ENCODE data around the gene LNPK. TPM values are rescaled to one million over a fixed set of nuclear protein-coding genes. Genes with fewer than 3 reads are reported as not detected.
"Not testable (repeated sequence)": the region's sequence is repeated elsewhere in the genome, so short reads cannot be mapped to it uniquely, and the experiment has no call there.

The LNPK gene
- polyA plus RNA-seq, 3 donors from 2014 or later: 13.7 to 21.3 (median 18.0) TPM

- Mint-ChIP-seq H3K27me3 (ENCODE audit: low read depth in 3 of 3) (peaks cover 4 to 7% (median 4%) of the 10 kb centered on the region in 3 donors), H3K9me3 (peaks cover 0 to 6% (median 0%) of the 10 kb centered on the region in 6 donors), H3K4me1 (no peaks in the 10 kb centered on the region), H3K27ac (no peak overlapping the region), H3K4me3 (no peak overlapping the region), H3K36me3 (no peaks in the 10 kb centered on the region)
- no peak for DNase-seq
Measured at GRCh38 chr2:175914846-175915245, 87.2 kb downstream of the LNPK start.

GRCh38 chr2:175913849-175914743 lies 88.0 kb downstream of the LNPK start:
- H3K4me1 Mint-ChIP-seq; DNase-seq; H3K4me3 Mint-ChIP-seq; H3K9me3 Mint-ChIP-seq; H3K36me3 Mint-ChIP-seq; H3K27ac Mint-ChIP-seq; H3K27me3 Mint-ChIP-seq (ENCODE audit: low read depth in 3 of 3): not testable (repeated sequence)

GRCh38 chr2:175913267-175913666 lies 88.8 kb downstream of the LNPK start:
- not testable (repeated sequence) for H3K27me3 Mint-ChIP-seq (ENCODE audit: low read depth in 3 of 3); H3K4me3 Mint-ChIP-seq; DNase-seq; H3K36me3 Mint-ChIP-seq; H3K27ac Mint-ChIP-seq; H3K4me1 Mint-ChIP-seq; H3K9me3 Mint-ChIP-seq

GRCh38 chr2:175904035-175904434 lies 98.0 kb downstream of the LNPK start:
- Mint-ChIP-seq H3K27ac (no peak overlapping the region), H3K4me3 (no peak overlapping the region), H3K9me3 (peaks cover 0 to 3% (median 0%) of the 10 kb centered on the region in 6 donors), H3K36me3 (peaks cover 0 to 4% (median 0%) of the 10 kb centered on the region in 3 donors), H3K4me1 (no peaks in the 10 kb centered on the region), H3K27me3 (ENCODE audit: low read depth in 3 of 3) (peaks cover 2 to 9% (median 4%) of the 10 kb centered on the region in 3 donors)
- no peak for DNase-seq

GRCh38 chr2:175903384-175903936 lies 98.6 kb downstream of the LNPK start:
- no peaks in the 10 kb centered on the region for H3K4me1 Mint-ChIP-seq
- no peak for DNase-seq
- peaks cover 1 to 9% (median 4%) of the 10 kb centered on the region in 3 donors for H3K27me3 Mint-ChIP-seq (ENCODE audit: low read depth in 3 of 3)
- H3K36me3 Mint-ChIP-seq: peaks cover 0 to 4% (median 0%) of the 10 kb centered on the region in 3 donors
- no peak overlapping the region for H3K27ac Mint-ChIP-seq
- no peak overlapping the region for H3K4me3 Mint-ChIP-seq
- peaks cover 0 to 3% (median 0%) of the 10 kb centered on the region in 6 donors for H3K9me3 Mint-ChIP-seq

- not testable (repeated sequence) for H3K4me3 Mint-ChIP-seq, DNase-seq, H3K4me1 Mint-ChIP-seq, H3K27ac Mint-ChIP-seq, H3K9me3 Mint-ChIP-seq, H3K36me3 Mint-ChIP-seq
- H3K27me3 Mint-ChIP-seq (ENCODE audit: low read depth in 3 of 3): peaks cover 0 to 13% (median 8%) of the 10 kb centered on the region in 3 donors
Measured at GRCh38 chr2:175895957-175896356, 106.1 kb downstream of the LNPK start.

- DNase-seq: no peak
- peaks cover 3 to 15% (median 9%) of the 10 kb centered on the region in 3 donors for H3K27me3 Mint-ChIP-seq (ENCODE audit: low read depth in 3 of 3)
- no peak overlapping the region for H3K4me3 Mint-ChIP-seq
- H3K27ac Mint-ChIP-seq: no peak overlapping the region
- H3K9me3 Mint-ChIP-seq: peaks cover 0 to 2% (median 0%) of the 10 kb centered on the region in 6 donors
- H3K4me1 Mint-ChIP-seq: no peaks in the 10 kb centered on the region
- H3K36me3 Mint-ChIP-seq: no peaks in the 10 kb centered on the region
Measured at GRCh38 chr2:175892046-175892445, 110.0 kb downstream of the LNPK start.

GRCh38 chr2:175890636-175891242 lies 111.3 kb downstream of the LNPK start:
- DNase-seq: no peak
- Mint-ChIP-seq H3K36me3 (no peaks in the 10 kb centered on the region), H3K27me3 (ENCODE audit: low read depth in 3 of 3) (peaks cover 3 to 15% (median 8%) of the 10 kb centered on the region in 3 donors), H3K4me3 (no peak overlapping the region), H3K9me3 (peaks cover 0 to 2% (median 0%) of the 10 kb centered on the region in 6 donors), H3K27ac (no peak overlapping the region), H3K4me1 (no peaks in the 10 kb centered on the region)

- H3K36me3 Mint-ChIP-seq: no peaks in the 10 kb centered on the region
- H3K27me3 Mint-ChIP-seq (ENCODE audit: low read depth in 3 of 3): peaks cover 3 to 15% (median 8%) of the 10 kb centered on the region in 3 donors
- no peaks in the 10 kb centered on the region for H3K4me1 Mint-ChIP-seq
- no peak overlapping the region for H3K27ac Mint-ChIP-seq
- peaks cover 0 to 2% (median 0%) of the 10 kb centered on the region in 6 donors for H3K9me3 Mint-ChIP-seq
- DNase-seq: no peak
- no peak overlapping the region for H3K4me3 Mint-ChIP-seq
Measured at GRCh38 chr2:175889701-175890302, 112.3 kb downstream of the LNPK start.

GRCh38 chr2:175887776-175888175 lies 114.3 kb downstream of the LNPK start:
- no peaks in the 10 kb centered on the region for H3K36me3 Mint-ChIP-seq
- no peak for DNase-seq
- H3K4me3 Mint-ChIP-seq: no peak overlapping the region

GRCh38 chr2:175884697-175885393 lies 117.2 kb downstream of the LNPK start:
- peaks cover 3 to 10% (median 5%) of the 10 kb centered on the region in 3 donors for H3K27me3 Mint-ChIP-seq (ENCODE audit: low read depth in 3 of 3)
- H3K9me3 Mint-ChIP-seq: no peaks in the 10 kb centered on the region
- no peak overlapping the region for H3K27ac Mint-ChIP-seq
- H3K4me3 Mint-ChIP-seq: no peak overlapping the region
- no peaks in the 10 kb centered on the region for H3K36me3 Mint-ChIP-seq
- no peaks in the 10 kb centered on the region for H3K4me1 Mint-ChIP-seq
- DNase-seq: no peak

More at GRCh38 chr2:175887776-175888175, 114.3 kb downstream of the LNPK start:
- H3K9me3 Mint-ChIP-seq: peaks cover 0 to under 1% (median 0%) of the 10 kb centered on the region in 6 donors
- no peak overlapping the region for H3K27ac Mint-ChIP-seq
- H3K27me3 Mint-ChIP-seq (ENCODE audit: low read depth in 3 of 3): peaks cover 5 to 11% (median 5%) of the 10 kb centered on the region in 3 donors
- no peaks in the 10 kb centered on the region for H3K4me1 Mint-ChIP-seq

GRCh38 chr2:175883586-175884194 lies 118.4 kb downstream of the LNPK start:
- H3K36me3 Mint-ChIP-seq: no peaks in the 10 kb centered on the region
- DNase-seq: no peak
- no peak overlapping the region for H3K4me3 Mint-ChIP-seq
- H3K27ac Mint-ChIP-seq: no peak overlapping the region
- no peaks in the 10 kb centered on the region for H3K9me3 Mint-ChIP-seq
- H3K4me1 Mint-ChIP-seq: no peaks in the 10 kb centered on the region
- H3K27me3 Mint-ChIP-seq (ENCODE audit: low read depth in 3 of 3): peaks cover 5 to 7% (median 7%) of the 10 kb centered on the region in 3 donors

GRCh38 chr2:175879679-175880078 lies 122.4 kb downstream of the LNPK start:
- Mint-ChIP-seq H3K36me3 (no peaks in the 10 kb centered on the region), H3K4me1 (no peaks in the 10 kb centered on the region), H3K4me3 (no peak overlapping the region), H3K27ac (no peak overlapping the region), H3K9me3 (peaks cover 0 to 3% (median 0%) of the 10 kb centered on the region in 6 donors), H3K27me3 (ENCODE audit: low read depth in 3 of 3) (peaks cover 2 to 8% (median 7%) of the 10 kb centered on the region in 3 donors)
- no peak for DNase-seq
